ENCODE results near the gene ASIC1.

- TF ChIP-seq CTCF (IDR thresholded peaks at IDR 0.05) = no peak
- no peak for TF ChIP-seq POLR2A (IDR thresholded peaks at IDR 0.05)
- TF ChIP-seq POLR2AphosphoS5 (IDR thresholded peaks at IDR 0.05) = no peak
Measured at GRCh38 chr12:50018154-50018553, 39.2 kb upstream of the ASIC1 start.
